HEK293 (cell line): Measurements from ENCODE around the gene SNX8.

Experiments
- CTCF ChIA-PET: fragments of 350-600 bp; formaldehyde crosslinking; extraction: SDS; loops from one replicate; lab custom pipeline; 2021; ENCODE audit warnings: antibody characterized with exemption; lab: Yijun Ruan, JAX
- POLR2A ChIA-PET: fragments of 300-600 bp; formaldehyde crosslinking; extraction: SDS; loops from one replicate; lab custom pipeline; 2020; ENCODE audit warnings: antibody characterized with exemption, inconsistent platforms; lab: Yijun Ruan, JAX
- H3K27ac ChIP-seq: fragments of 200-500 bp; sonication (Bioruptor generic); 2 replicates; pipeline ENCODE4 v1.5.1; 2014; ENCODE audit warnings: low read depth, low read length, control low read depth, inconsistent platforms; ENCODE audit errors: extremely low read depth
- H3K36me3 ChIP-seq, 2 experiments: fragments of 200-500 bp in 1 of 2; sonication (Bioruptor generic) in 1 of 2; 1 replicate in 1 of 2; 2 replicates in 1 of 2; pipeline ENCODE4 v1.5.1; 2014 to 2017; ENCODE audit warnings: inconsistent platforms in 2 of 2, low read length in 2 of 2; ENCODE audit not compliant: control insufficient read depth in 2 of 2, insufficient read depth in 1 of 2
- H3K4me1 ChIP-seq: fragments of 200-500 bp; sonication (Bioruptor generic); 2 replicates; pipeline ENCODE4 v1.5.1; 2014; ENCODE audit warnings: mild to moderate bottlenecking, low read length, inconsistent platforms; ENCODE audit not compliant: control insufficient read depth, insufficient read depth
- H3K4me3 ChIP-seq: 2 replicates; pipeline ENCODE4 v1.5.1; 2011; ENCODE audit warnings: low read depth, mild to moderate bottlenecking, control low read depth, low read length, moderate library complexity
- H3K9me3 ChIP-seq: fragments of 200-500 bp; sonication (Bioruptor generic); 2 replicates; pipeline ENCODE4 v1.5.1; 2014; ENCODE audit warnings: low read depth, low read length, inconsistent platforms; ENCODE audit not compliant: control insufficient read depth, insufficient read depth
- KLF1 ChIP-seq: fragments of 450-650 bp; formaldehyde crosslinking; IDR thresholded peaks from 2 replicates; pipeline ENCODE4 v1.5.1; 2016; ENCODE audit warnings: missing biosample characterization, missing genetic modification characterization
- MEIS1 ChIP-seq: sonication (generic); formaldehyde crosslinking; IDR thresholded peaks from 2 replicates; pipeline ENCODE4 v1.8.1; 2022; ENCODE audit warnings: missing genetic modification reagents, mild to moderate bottlenecking, borderline replicate concordance
- PRDM1 ChIP-seq: fragments of 450-650 bp; formaldehyde crosslinking; IDR thresholded peaks from 2 replicates; pipeline ENCODE4; 2016; ENCODE audit warnings: missing biosample characterization, missing genetic modification characterization
- PRDM2 ChIP-seq: fragments of 450-650 bp; formaldehyde crosslinking; IDR thresholded peaks from 2 replicates; pipeline ENCODE4 v1.5.1; 2016; ENCODE audit warnings: missing biosample characterization, missing genetic modification characterization, borderline replicate concordance
- SCRT1 ChIP-seq: fragments of 450-650 bp; formaldehyde crosslinking; IDR thresholded peaks from 2 replicates; pipeline ENCODE4 v1.5.1; 2016; ENCODE audit warnings: missing biosample characterization, missing genetic modification characterization, borderline replicate concordance
- ZBTB10 ChIP-seq: fragments of 450-650 bp; formaldehyde crosslinking; IDR thresholded peaks from 2 replicates; pipeline ENCODE4 v1.5.1; 2016; ENCODE audit warnings: missing biosample characterization, missing genetic modification characterization
- ZBTB26 ChIP-seq: fragments of 450-650 bp; formaldehyde crosslinking; optimal IDR thresholded peaks from 2 replicates; pipeline ENCODE3; 2016; ENCODE audit warnings: missing biosample characterization, mild to moderate bottlenecking, missing genetic modification characterization
- ZNF175 ChIP-seq: fragments of 450-650 bp; formaldehyde crosslinking; IDR thresholded peaks from 2 replicates; pipeline ENCODE4 v1.5.1; 2016; ENCODE audit warnings: missing biosample characterization, missing genetic modification characterization
- ZNF202 ChIP-seq: fragments of 450-650 bp; formaldehyde crosslinking; IDR thresholded peaks from 2 replicates; pipeline ENCODE4 v1.5.1; 2016; ENCODE audit warnings: missing biosample characterization, missing genetic modification characterization, borderline replicate concordance
- ZNF280C ChIP-seq: fragments of 450-650 bp; formaldehyde crosslinking; IDR thresholded peaks from 2 replicates; pipeline ENCODE4 v1.5.1; 2016; ENCODE audit warnings: missing biosample characterization, missing genetic modification characterization
- ZNF302 ChIP-seq: fragments of 450-650 bp; formaldehyde crosslinking; IDR thresholded peaks from 2 replicates; pipeline ENCODE4 v1.5.1; 2016; ENCODE audit warnings: missing biosample characterization, missing genetic modification characterization, low read depth
- ZNF366 ChIP-seq: fragments of 450-650 bp; formaldehyde crosslinking; conservative IDR thresholded peaks from 2 replicates; pipeline ENCODE4 v1.5.1; 2016; ENCODE audit warnings: missing biosample characterization, missing genetic modification characterization
- ZNF548 ChIP-seq: fragments of 450-650 bp; formaldehyde crosslinking; IDR thresholded peaks from 2 replicates; pipeline ENCODE4 v1.5.1; 2016; ENCODE audit warnings: missing biosample characterization, missing genetic modification characterization
- ZNF555 ChIP-seq: fragments of 450-650 bp; formaldehyde crosslinking; conservative IDR thresholded peaks from 2 replicates; pipeline ENCODE4 v1.5.1; 2017; ENCODE audit warnings: missing biosample characterization, mild to moderate bottlenecking, missing genetic modification characterization, inconsistent platforms
- ZNF791 ChIP-seq: fragments of 450-650 bp; formaldehyde crosslinking; IDR thresholded peaks from 2 replicates; pipeline ENCODE4 v1.5.1; 2016; ENCODE audit warnings: missing biosample characterization, missing genetic modification characterization

SNX8 gene

GRCh38 chr7:2275101-2275500 is 39.1 kb downstream of the SNX8 start:
- H3K36me3 ChIP-seq: peaks cover 0 to 4% of the 10 kb centered on the region in 2 experiments; a peak in 1 of 3 replicates
- no peak for TF ChIP-seq ZNF175 (tag by site-specific recombination)
- TF ChIP-seq SCRT1: no peak
- no peak for TF ChIP-seq ZNF302 (tag by site-specific recombination)
- TF ChIP-seq ZNF202 (tag by site-specific recombination): no peak
- TF ChIP-seq ZBTB26 (tag by site-specific recombination): no peak
- TF ChIP-seq ZNF548: no peak
- no peak for TF ChIP-seq ZNF280C (tag by site-specific recombination)
- H3K9me3 ChIP-seq: no peaks in the 10 kb centered on the region
- H3K4me1 ChIP-seq: no peaks in the 10 kb centered on the region
- no peak overlapping the region for H3K27ac ChIP-seq
- ChIA-PET POLR2A (no interaction called here), CTCF (no interaction called here)
- no peak overlapping the region for H3K4me3 ChIP-seq

GRCh38 chr7:2274666-2275065 is 39.6 kb downstream of the SNX8 start:
- Histone ChIP-seq H3K4me1 (no peaks in the 10 kb centered on the region), H3K4me3 (no peak overlapping the region), H3K9me3 (no peaks in the 10 kb centered on the region), H3K36me3 (peaks cover 0 to 4% of the 10 kb centered on the region in 2 experiments; a peak in 1 of 3 replicates), H3K27ac (no peak overlapping the region)
- TF ChIP-seq PRDM1 (no peak), PRDM2 (tag by site-specific recombination) (no peak), KLF1 (tag by site-specific recombination) (no peak), MEIS1 (CRISPR knock-in tag) (no peak), ZNF366 (no peak), ZNF791 (tag by site-specific recombination) (no peak), ZNF555 (tag by site-specific recombination) (no peak), ZBTB10 (no peak)
- CTCF ChIA-PET: no interaction called here
- POLR2A ChIA-PET: interaction anchor here (0.7 kb wide), 1 partner anchor 9 kb away, joined by 3 read pairs; no protein-coding TSS in a partner anchor
